HEK293T (cell line): ENCODE data around the gene P3H3.
"Not testable (repeated sequence)": the region's sequence is repeated elsewhere in the genome, so short reads cannot be mapped to it uniquely, and the experiment has no call there.

Source experiments
- ARNT ChIP-seq: fragments of 450-650 bp; IDR thresholded peaks from 2 replicates; pipeline ENCODE4 v1.6.1; 2017; ENCODE audit warnings: mild to moderate bottlenecking
- BHLHE40 ChIP-seq: fragments of 450-650 bp; IDR thresholded peaks from 2 replicates; pipeline ENCODE4 v1.6.1; 2016; ENCODE audit warnings: mild to moderate bottlenecking, moderate library complexity, borderline replicate concordance
- CTBP1 ChIP-seq: fragments of 450-650 bp; IDR thresholded peaks from 2 replicates; pipeline ENCODE4 v1.6.1; 2016; ENCODE audit warnings: borderline replicate concordance
- ELF4 ChIP-seq: fragments of 450-650 bp; IDR thresholded peaks from 2 replicates; pipeline ENCODE4 v1.6.1; 2017; ENCODE audit warnings: antibody characterized with exemption
- FOXA1 ChIP-seq: fragments of 450-650 bp; IDR thresholded peaks from 2 replicates; pipeline ENCODE4 v1.6.1; 2016; ENCODE audit warnings: mild to moderate bottlenecking
- FOXK2 ChIP-seq: fragments of 450-650 bp; IDR thresholded peaks from 2 replicates; pipeline ENCODE4 v1.6.1; 2016; ENCODE audit warnings: mild to moderate bottlenecking
- FOXM1 ChIP-seq: fragments of 450-650 bp; IDR thresholded peaks from 2 replicates; pipeline ENCODE4 v1.6.1; 2017; ENCODE audit warnings: mild to moderate bottlenecking, borderline replicate concordance
- LEF1 ChIP-seq: fragments of 450-650 bp; IDR thresholded peaks from 2 replicates; pipeline ENCODE4 v1.6.1; 2017; ENCODE audit warnings: mild to moderate bottlenecking, borderline replicate concordance
- NFRKB ChIP-seq: fragments of 450-650 bp; IDR thresholded peaks from 2 replicates; pipeline ENCODE4 v1.6.1; 2016; ENCODE audit warnings: mild to moderate bottlenecking, moderate library complexity
- SP1 ChIP-seq: fragments of 450-650 bp; IDR thresholded peaks from 2 replicates; pipeline ENCODE4 v1.6.1; 2017
- SUZ12 ChIP-seq: fragments of 450-650 bp; IDR thresholded peaks from 2 replicates; pipeline ENCODE4 v1.6.1; 2016; ENCODE audit warnings: mild to moderate bottlenecking

GRCh38 chr12:6879824-6880223 lies 51.6 kb downstream of the P3H3 start:
- TF ChIP-seq FOXK2, BHLHE40, ARNT, CTBP1, SUZ12, FOXA1, NFRKB, FOXM1, SP1, LEF1, ELF4: not testable (repeated sequence)
